HG02938 (cell line): ENCODE results near the gene PFKM.

ENCODE experiments used
- ATAC-seq: cut with Tn5 transposase; IDR thresholded peaks from one replicate; pipeline ENCODE4 v1.9.1; 2021; ENCODE audit warnings: mild to moderate bottlenecking, moderate library complexity; ENCODE audit not compliant: unreplicated experiment

PFKM gene

GRCh38 chr12:48119078-48119833 is at the start of gene PFKM:
PFKM (plus strand) TSS chr12:48119364; CDS start chr12:48122775, 3,411 bp downstream.
- ATAC-seq: peak; percentile 99

- no peak for ATAC-seq
Observed at GRCh38 chr12:48070033-48070432, 49.1 kb upstream of the PFKM start.

- ATAC-seq: no peak
Observed at GRCh38 chr12:48070731-48071130, 48.4 kb upstream of the PFKM start.

- no peak for ATAC-seq
Observed at GRCh38 chr12:48071808-48072207, 47.4 kb upstream of the PFKM start.

GRCh38 chr12:48072266-48072665 is 46.9 kb upstream of the PFKM start:
- ATAC-seq: no peak

- no peak for ATAC-seq
Observed at GRCh38 chr12:48074266-48074665, 44.9 kb upstream of the PFKM start.

- ATAC-seq: no peak
Observed at GRCh38 chr12:48075832-48076231, 43.3 kb upstream of the PFKM start.

GRCh38 chr12:48077111-48077510 is 42.1 kb upstream of the PFKM start:
- ATAC-seq: no peak

- ATAC-seq: no peak
Observed at GRCh38 chr12:48078901-48079300, 40.3 kb upstream of the PFKM start.

- no peak for ATAC-seq
Observed at GRCh38 chr12:48080285-48080684, 38.9 kb upstream of the PFKM start.

GRCh38 chr12:48080821-48081220 is 38.3 kb upstream of the PFKM start:
- no peak for ATAC-seq

- no peak for ATAC-seq
Observed at GRCh38 chr12:48084066-48084465, 35.1 kb upstream of the PFKM start.

- ATAC-seq: no peak
Observed at GRCh38 chr12:48084841-48085460, 34.2 kb upstream of the PFKM start.

GRCh38 chr12:48086327-48086726 is 32.8 kb upstream of the PFKM start:
- no peak for ATAC-seq

GRCh38 chr12:48092611-48093010 is 26.6 kb upstream of the PFKM start:
- no peak for ATAC-seq

- ATAC-seq: no peak
Observed at GRCh38 chr12:48104531-48104930, 14.6 kb upstream of the PFKM start.

- peak; percentile 31 for ATAC-seq
Observed at GRCh38 chr12:48105321-48105866, 13.8 kb upstream of the PFKM start.

- peak; percentile 63 for ATAC-seq
Observed at GRCh38 chr12:48105867-48106680, 13.1 kb upstream of the PFKM start, which contains the start of gene SENP1. SENP1 (minus strand) TSS chr12:48106079; CDS start chr12:48101472, 4,607 bp downstream.

GRCh38 chr12:48106681-48107613 is 12.2 kb upstream of the PFKM start:
- ATAC-seq: no peak

GRCh38 chr12:48109424-48109823 is 9.7 kb upstream of the PFKM start:
- no peak for ATAC-seq
